Gastrocnemius medialis (tissue), 4 donors: Measurements from ENCODE around the gene MTARC1. TPM values are rescaled to one million over a fixed set of nuclear protein-coding genes. Genes with fewer than 3 reads are reported as not detected.

Source experiments
- ATAC-seq, 2 donors: fragments of 150-250 bp; one replicate each; pipeline ENCODE4 v1.9.1; 2016
- DNase-seq, 2 donors: peaks; one replicate each; pipeline ENCODE4 v3.0.0-alpha.2; 2019
- H3K27ac ChIP-seq, 4 donors: fragments of 200-600 bp; sonication (generic); 1 replicate in 1 of 4; 2 replicates in 3 of 4; pipeline ENCODE4 v1.5.1; 2016 to 2018; ENCODE audit warnings: mild to moderate bottlenecking in 2 of 4, moderate library complexity in 1 of 4
- H3K27me3 ChIP-seq, 3 donors: fragments of 200-600 bp; sonication (generic) in 2 of 3; 1 replicate in 1 of 3; 2 replicates in 2 of 3; pipeline versions ENCODE4 v1.5.1 to v1.6.0; 2016 to 2019; ENCODE audit warnings: mild to moderate bottlenecking in 1 of 3, moderate library complexity in 1 of 3
- H3K36me3 ChIP-seq, 2 donors: fragments of 200-600 bp; sonication (generic) in 1 of 2; one replicate each; pipeline ENCODE4 v1.5.1; 2017 to 2018
- H3K4me1 ChIP-seq, 2 donors: fragments of 200-600 bp; sonication (generic) in 1 of 2; one replicate each; pipeline ENCODE4 v1.5.1; 2016 to 2017; ENCODE audit warnings: mild to moderate bottlenecking in 2 of 2
- H3K4me3 ChIP-seq, 4 donors: fragments of 200-600 bp; sonication (generic) in 3 of 4; 1 replicate in 1 of 4; 2 replicates in 3 of 4; pipeline ENCODE4 v1.5.1; 2016 to 2019; ENCODE audit warnings: mild to moderate bottlenecking in 2 of 4
- H3K9me3 ChIP-seq, 3 donors: fragments of 200-600 bp; sonication (generic) in 2 of 3; 1 replicate in 1 of 3; 2 replicates in 2 of 3; pipeline ENCODE4 v1.5.1; 2016 to 2019
- CTCF ChIP-seq, 5 experiments: fragments of 450-650 bp in 3 of 5; fragments of 200-600 bp in 2 of 5; sonication (generic) in 2 of 5; IDR thresholded peaks in 4 of 5; conservative IDR thresholded peaks in 1 of 5; 1 replicate in 4 of 5; 2 replicates in 1 of 5; pipeline ENCODE4 v1.5.1; 2016 to 2019; ENCODE audit warnings: antibody characterized with exemption in 5 of 5, mild to moderate bottlenecking in 3 of 5, moderate library complexity in 3 of 5
- POLR2A ChIP-seq, 2 donors: fragments of 450-650 bp; IDR thresholded peaks; one replicate each; pipeline ENCODE4 v1.6.1; 2017; ENCODE audit warnings: antibody characterized with exemption in 2 of 2, mild to moderate bottlenecking in 2 of 2, moderate library complexity in 2 of 2
- in situ Hi-C, 4 donors: fragments of 200-750 bp; cut with MboI; loops; one replicate each; pipeline versions ENCODE4 v1.15.0 to v1.8.0; 2017; ENCODE audit warnings: low sequenced_read_pairs in 4 of 4
- intact Hi-C: fragments of 100-400 bp; cut with DNase I; formaldehyde crosslinking; loops from one replicate; pipeline ENCODE4 v1.15.1; 2023; ENCODE audit warnings: low total_unique reads
- total RNA-seq, 4 donors: library from RNA; depleted of rRNA; stranded (reverse); fragments of >200 nt; gene quantifications; one replicate each; pipeline versions ENCODE4 v1.1.0 to v1.2.3, GENCODE V29; 2016

MTARC1 gene
- total RNA-seq, 4 donors from 2014 or later: 1.2 to 2.9 (median 1.3) TPM

- Histone ChIP-seq H3K27ac (no peak overlapping the region), H3K4me3 (no peak overlapping the region), H3K4me1 (peaks cover 25 to 28% of the 10 kb centered on the region in 2 donors), H3K9me3 (no peaks in the 10 kb centered on the region), H3K36me3 (peaks cover 0 to 30% of the 10 kb centered on the region in 2 donors), H3K27me3 (no peaks in the 10 kb centered on the region)
- ATAC-seq (no peak), DNase-seq (no peak)
- intact Hi-C loops (no loop called here), in situ Hi-C loops (no loop called here)
- TF ChIP-seq CTCF (IDR thresholded peaks at IDR 0.05 in 4 of 5, conservative IDR thresholded peaks at IDR 0.05 in 1 of 5): no peak
- no peak for TF ChIP-seq POLR2A (IDR thresholded peaks at IDR 0.05)
These were observed 31.4 kb upstream of the MTARC1 start for GRCh38 chr1:220755309-220755708.

- Histone ChIP-seq H3K36me3 (peaks cover 0 to 37% of the 10 kb centered on the region in 2 donors), H3K4me1 (peaks cover 7 to 9% of the 10 kb centered on the region in 2 donors), H3K27me3 (no peaks in the 10 kb centered on the region), H3K9me3 (no peaks in the 10 kb centered on the region), H3K27ac (no peak overlapping the region), H3K4me3 (no peak overlapping the region)
- DNase-seq (no peak), ATAC-seq (no peak)
- in situ Hi-C loops: no loop called here
- TF ChIP-seq CTCF (IDR thresholded peaks at IDR 0.05 in 4 of 5, conservative IDR thresholded peaks at IDR 0.05 in 1 of 5): no peak
- TF ChIP-seq POLR2A (IDR thresholded peaks at IDR 0.05): no peak
- intact Hi-C loops: no loop called here
These were observed 29.3 kb upstream of the MTARC1 start for GRCh38 chr1:220757441-220757840.

GRCh38 chr1:220759147-220759546 lies 27.6 kb upstream of the MTARC1 start:
- TF ChIP-seq POLR2A (IDR thresholded peaks at IDR 0.05) (no peak), CTCF (IDR thresholded peaks at IDR 0.05 in 4 of 5, conservative IDR thresholded peaks at IDR 0.05 in 1 of 5) (no peak)
- H3K36me3 ChIP-seq: peaks cover 0 to 47% of the 10 kb centered on the region in 2 donors
- no peak for ATAC-seq
- no peak overlapping the region for H3K4me3 ChIP-seq
- H3K9me3 ChIP-seq: no peaks in the 10 kb centered on the region
- intact Hi-C loops (no loop called here), in situ Hi-C loops (no loop called here)
- no peaks in the 10 kb centered on the region for H3K4me1 ChIP-seq
- H3K27ac ChIP-seq: no peak overlapping the region
- no peaks in the 10 kb centered on the region for H3K27me3 ChIP-seq
- no peak for DNase-seq

GRCh38 chr1:220761688-220762427 lies 24.9 kb upstream of the MTARC1 start:
- Histone ChIP-seq H3K9me3 (no peaks in the 10 kb centered on the region), H3K36me3 (peaks cover 0 to 26% of the 10 kb centered on the region in 2 donors), H3K4me3 (no peak overlapping the region), H3K27me3 (no peaks in the 10 kb centered on the region), H3K4me1 (no peaks in the 10 kb centered on the region), H3K27ac (no peak overlapping the region)
- TF ChIP-seq POLR2A (IDR thresholded peaks at IDR 0.05): no peak
- no peak for TF ChIP-seq CTCF (IDR thresholded peaks at IDR 0.05 in 4 of 5, conservative IDR thresholded peaks at IDR 0.05 in 1 of 5)
- DNase-seq (no peak), ATAC-seq (no peak)
- in situ Hi-C loops: no loop called here
- intact Hi-C loops: no loop called here
